Measurements from ENCODE around the gene CTNNA2.

Gene CTNNA2

DNA sequence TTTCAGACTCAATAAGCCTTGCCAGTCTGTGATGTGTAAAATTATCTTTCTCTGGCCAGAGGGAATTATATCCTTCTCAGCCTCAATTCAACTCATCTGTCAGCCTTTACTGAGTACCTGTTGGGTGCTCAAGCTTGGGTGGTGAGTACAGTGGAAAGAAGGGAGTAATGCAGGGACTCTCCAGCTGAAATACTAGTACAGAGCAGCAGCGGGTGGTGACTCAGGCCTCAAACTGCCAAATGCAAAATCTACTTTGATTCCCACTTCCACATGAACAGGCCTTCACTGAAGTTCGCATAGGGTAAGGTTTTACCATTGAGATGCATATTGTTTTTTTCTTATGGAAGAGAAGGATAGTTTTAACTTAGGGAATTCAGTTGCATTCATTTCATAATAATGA is 464.9 kb downstream of the CTNNA2 start:
- no peak for DNase-seq
- H3K18ac ChIP-seq (ENCODE audit: low read length): no peak overlapping the region
- H3K4me2 ChIP-seq (ENCODE audit: low read length): no peak overlapping the region
- no peak overlapping the region for H3K23ac ChIP-seq (ENCODE audit: low read length)
- no peaks in the 10 kb centered on the region for H3K9me3 ChIP-seq (ENCODE audit: insufficient read depth, low read depth, low read length)
- H3K4me1 ChIP-seq (ENCODE audit: control insufficient read depth in 1 of 2, insufficient read depth in 2 of 2, low read length in 2 of 2): no peaks in the 10 kb centered on the region
- no peak overlapping the region for H2AFZ ChIP-seq (ENCODE audit: insufficient read depth, low read length, poor library complexity)
- H2BK120ac ChIP-seq (ENCODE audit: insufficient read depth, low read length, poor library complexity): no peak overlapping the region
- H2BK5ac ChIP-seq (ENCODE audit: low read depth, low read length, poor library complexity): no peak overlapping the region
- no peak overlapping the region for H3K14ac ChIP-seq (ENCODE audit: low read length)
- no peak overlapping the region for H4K12ac ChIP-seq (ENCODE audit: low read depth, low read length)
- H4K8ac ChIP-seq (ENCODE audit: low read depth, low read length): no peak overlapping the region
- no peak overlapping the region for H4K91ac ChIP-seq (ENCODE audit: low read depth, low read length)
- H3K27me3 ChIP-seq (ENCODE audit: insufficient read depth, low read length): no peaks in the 10 kb centered on the region
- H3K4ac ChIP-seq (ENCODE audit: low read depth, low read length): no peak overlapping the region
- H2AK5ac ChIP-seq (ENCODE audit: low read length): no peak overlapping the region
- H3K79me2 ChIP-seq (ENCODE audit: control insufficient read depth, insufficient read depth, low read length, poor library complexity): no peaks in the 10 kb centered on the region
- H3K9ac ChIP-seq (ENCODE audit: low read length): no peak overlapping the region
- H2BK12ac ChIP-seq (ENCODE audit: low read length): no peak overlapping the region
- H3K27ac ChIP-seq (ENCODE audit: low read depth, low read length): no peak overlapping the region
- H3K4me3 ChIP-seq (ENCODE audit: low read depth, low read length): no peak overlapping the region
- WGBS (ENCODE audit: extremely low coverage, insufficient coverage, insufficient read length): no CpG with 5 or more reads among the region's 2 CpGs
- no peaks in the 10 kb centered on the region for H3K36me3 ChIP-seq (ENCODE audit: control insufficient read depth in 1 of 2, insufficient read depth in 2 of 2, low read length in 2 of 2)
- H3K79me1 ChIP-seq (ENCODE audit: low read length): no peaks in the 10 kb centered on the region

DNA sequence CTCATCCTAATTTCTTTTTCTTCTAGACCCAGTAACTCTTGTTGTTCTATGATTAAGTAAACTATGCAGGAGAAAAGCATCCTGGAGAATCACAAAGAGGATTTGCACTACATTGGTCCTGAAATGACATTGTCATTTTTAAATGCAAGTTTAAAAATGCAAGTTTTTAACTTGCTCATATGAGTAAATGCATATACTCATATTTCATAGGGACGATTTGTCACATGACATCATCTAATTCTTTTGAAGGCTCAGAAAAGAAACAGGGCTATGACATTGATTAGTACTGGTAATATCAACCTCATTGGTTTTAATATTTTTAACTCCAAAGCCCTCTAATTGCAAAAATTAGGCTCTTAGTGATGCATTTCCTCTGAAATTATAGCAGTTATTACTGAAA is 467.3 kb downstream of the CTNNA2 start:
- Histone ChIP-seq H2BK120ac (ENCODE audit: insufficient read depth, low read length, poor library complexity) (no peak overlapping the region), H3K4me3 (ENCODE audit: low read depth, low read length) (no peak overlapping the region), H3K23ac (ENCODE audit: low read length) (no peak overlapping the region), H2AK5ac (ENCODE audit: low read length) (no peak overlapping the region), H4K91ac (ENCODE audit: low read depth, low read length) (no peak overlapping the region), H4K12ac (ENCODE audit: low read depth, low read length) (no peak overlapping the region), H3K9me3 (ENCODE audit: insufficient read depth, low read depth, low read length) (no peaks in the 10 kb centered on the region), H2BK12ac (ENCODE audit: low read length) (no peak overlapping the region), H3K79me1 (ENCODE audit: low read length) (no peaks in the 10 kb centered on the region), H3K4ac (ENCODE audit: low read depth, low read length) (no peak overlapping the region), H2BK5ac (ENCODE audit: low read depth, low read length, poor library complexity) (no peak overlapping the region), H4K8ac (ENCODE audit: low read depth, low read length) (no peak overlapping the region), H3K14ac (ENCODE audit: low read length) (no peak overlapping the region), H2AFZ (ENCODE audit: insufficient read depth, low read length, poor library complexity) (no peak overlapping the region), H3K4me2 (ENCODE audit: low read length) (no peak overlapping the region), H3K36me3 (ENCODE audit: control insufficient read depth in 1 of 2, insufficient read depth in 2 of 2, low read length in 2 of 2) (no peaks in the 10 kb centered on the region), H3K18ac (ENCODE audit: low read length) (no peak overlapping the region), H3K4me1 (ENCODE audit: control insufficient read depth in 1 of 2, insufficient read depth in 2 of 2, low read length in 2 of 2) (no peaks in the 10 kb centered on the region), H3K27me3 (ENCODE audit: insufficient read depth, low read length) (no peaks in the 10 kb centered on the region), H3K79me2 (ENCODE audit: control insufficient read depth, insufficient read depth, low read length, poor library complexity) (no peaks in the 10 kb centered on the region), H3K27ac (ENCODE audit: low read depth, low read length) (no peak overlapping the region), H3K9ac (ENCODE audit: low read length) (no peak overlapping the region)
- DNase-seq: no peak
- WGBS (ENCODE audit: extremely low coverage, insufficient coverage, insufficient read length): no CpG with 5 or more reads among the region's 1 CpG

GRCh38 chr2:79980816-79981215 is 468.0 kb downstream of the CTNNA2 start:
- no peak overlapping the region for H2BK12ac ChIP-seq (ENCODE audit: low read length)
- no peak overlapping the region for H3K14ac ChIP-seq (ENCODE audit: low read length)
- no peak overlapping the region for H4K8ac ChIP-seq (ENCODE audit: low read depth, low read length)
- H3K4me3 ChIP-seq (ENCODE audit: low read depth, low read length): no peak overlapping the region
- H3K9me3 ChIP-seq (ENCODE audit: insufficient read depth, low read depth, low read length): no peaks in the 10 kb centered on the region
- no peak overlapping the region for H3K9ac ChIP-seq (ENCODE audit: low read length)
- H3K27me3 ChIP-seq (ENCODE audit: insufficient read depth, low read length): no peaks in the 10 kb centered on the region
- H2BK120ac ChIP-seq (ENCODE audit: insufficient read depth, low read length, poor library complexity): no peak overlapping the region
- H2AFZ ChIP-seq (ENCODE audit: insufficient read depth, low read length, poor library complexity): no peak overlapping the region
- no peak overlapping the region for H2AK5ac ChIP-seq (ENCODE audit: low read length)
- H3K4me2 ChIP-seq (ENCODE audit: low read length): no peak overlapping the region
- DNase-seq: no peak
- no peak overlapping the region for H4K12ac ChIP-seq (ENCODE audit: low read depth, low read length)
- H3K23ac ChIP-seq (ENCODE audit: low read length): no peak overlapping the region
- no peaks in the 10 kb centered on the region for H3K36me3 ChIP-seq (ENCODE audit: control insufficient read depth in 1 of 2, insufficient read depth in 2 of 2, low read length in 2 of 2)
- H4K91ac ChIP-seq (ENCODE audit: low read depth, low read length): no peak overlapping the region
- H3K79me1 ChIP-seq (ENCODE audit: low read length): no peaks in the 10 kb centered on the region
- H3K4ac ChIP-seq (ENCODE audit: low read depth, low read length): no peak overlapping the region
- no peak overlapping the region for H2BK5ac ChIP-seq (ENCODE audit: low read depth, low read length, poor library complexity)
- H3K4me1 ChIP-seq (ENCODE audit: control insufficient read depth in 1 of 2, insufficient read depth in 2 of 2, low read length in 2 of 2): no peaks in the 10 kb centered on the region
- no peak overlapping the region for H3K18ac ChIP-seq (ENCODE audit: low read length)
- H3K27ac ChIP-seq (ENCODE audit: low read depth, low read length): no peak overlapping the region
- WGBS (ENCODE audit: extremely low coverage, insufficient coverage, insufficient read length): no CpG with 5 or more reads among the region's 5 CpGs
- H3K79me2 ChIP-seq (ENCODE audit: control insufficient read depth, insufficient read depth, low read length, poor library complexity): no peaks in the 10 kb centered on the region

GRCh38 chr2:79981316-79981715 is 468.5 kb downstream of the CTNNA2 start:
- Histone ChIP-seq H3K4me3 (ENCODE audit: low read depth, low read length) (no peak overlapping the region), H2AFZ (ENCODE audit: insufficient read depth, low read length, poor library complexity) (no peak overlapping the region), H2BK120ac (ENCODE audit: insufficient read depth, low read length, poor library complexity) (no peak overlapping the region), H3K36me3 (ENCODE audit: control insufficient read depth in 1 of 2, insufficient read depth in 2 of 2, low read length in 2 of 2) (no peaks in the 10 kb centered on the region), H3K79me2 (ENCODE audit: control insufficient read depth, insufficient read depth, low read length, poor library complexity) (no peaks in the 10 kb centered on the region), H2BK12ac (ENCODE audit: low read length) (no peak overlapping the region), H3K9ac (ENCODE audit: low read length) (no peak overlapping the region), H4K8ac (ENCODE audit: low read depth, low read length) (no peak overlapping the region), H3K23ac (ENCODE audit: low read length) (no peak overlapping the region), H3K27ac (ENCODE audit: low read depth, low read length) (no peak overlapping the region), H3K27me3 (ENCODE audit: insufficient read depth, low read length) (no peaks in the 10 kb centered on the region), H3K14ac (ENCODE audit: low read length) (no peak overlapping the region), H2AK5ac (ENCODE audit: low read length) (no peak overlapping the region), H4K12ac (ENCODE audit: low read depth, low read length) (no peak overlapping the region), H3K4ac (ENCODE audit: low read depth, low read length) (no peak overlapping the region), H3K4me1 (ENCODE audit: control insufficient read depth in 1 of 2, insufficient read depth in 2 of 2, low read length in 2 of 2) (no peaks in the 10 kb centered on the region), H3K18ac (ENCODE audit: low read length) (no peak overlapping the region), H4K91ac (ENCODE audit: low read depth, low read length) (no peak overlapping the region), H3K79me1 (ENCODE audit: low read length) (no peaks in the 10 kb centered on the region), H3K4me2 (ENCODE audit: low read length) (no peak overlapping the region), H3K9me3 (ENCODE audit: insufficient read depth, low read depth, low read length) (no peaks in the 10 kb centered on the region), H2BK5ac (ENCODE audit: low read depth, low read length, poor library complexity) (no peak overlapping the region)
- no peak for DNase-seq
- no CpG with 5 or more reads among the region's 3 CpGs for WGBS (ENCODE audit: extremely low coverage, insufficient coverage, insufficient read length)
